Smooth muscle cell (in vitro differentiated cells): ENCODE data around the gene TANK. TPM values are rescaled to one million over a fixed set of nuclear protein-coding genes. Genes with fewer than 3 reads are reported as not detected.

Experiments
- DNase-seq: peaks from one replicate; lab custom pipeline; 2025; ENCODE audit not compliant: unreplicated experiment; lab: John Stamatoyannopoulos, UW
- H2AFZ ChIP-seq: fragments of 200-600 bp; sonication (generic); 2 replicates; pipeline ENCODE4 v1.6.0; 2016; ENCODE audit warnings: antibody characterized with exemption, low read depth, mild to moderate bottlenecking
- H3F3A ChIP-seq: fragments of 200-600 bp; sonication (generic); 2 replicates; pipeline ENCODE4 v1.6.0; 2017; ENCODE audit warnings: antibody characterized with exemption, low read depth
- H3K27ac ChIP-seq: fragments of 200-600 bp; sonication (generic); 2 replicates; pipeline ENCODE4 v1.5.1; 2016; ENCODE audit warnings: low read depth, mild to moderate bottlenecking
- H3K27me3 ChIP-seq: fragments of 200-600 bp; sonication (generic); 2 replicates; pipeline ENCODE4 v1.6.1; 2016; ENCODE audit warnings: low read depth, mild to moderate bottlenecking
- H3K36me3 ChIP-seq: fragments of 200-600 bp; sonication (generic); 2 replicates; pipeline ENCODE4 v1.5.1; 2016; ENCODE audit warnings: low read depth
- H3K4me1 ChIP-seq: fragments of 200-600 bp; sonication (generic); 2 replicates; pipeline ENCODE4 v1.5.1; 2016; ENCODE audit warnings: low read depth
- H3K4me2 ChIP-seq: fragments of 200-600 bp; sonication (generic); 2 replicates; pipeline ENCODE4 v1.6.0; 2016; ENCODE audit warnings: mild to moderate bottlenecking
- H3K4me3 ChIP-seq: fragments of 200-600 bp; sonication (generic); 2 replicates; pipeline ENCODE4 v1.5.1; 2016; ENCODE audit warnings: mild to moderate bottlenecking
- H3K79me2 ChIP-seq: fragments of 200-600 bp; sonication (generic); 2 replicates; pipeline ENCODE4 v1.6.0; 2016; ENCODE audit warnings: low read depth, mild to moderate bottlenecking
- H3K9ac ChIP-seq: fragments of 200-600 bp; sonication (generic); 2 replicates; pipeline ENCODE4 v1.6.0; 2016; ENCODE audit warnings: low read depth
- H3K9me3 ChIP-seq: fragments of 200-600 bp; sonication (generic); replicated peaks from 2 replicates; pipeline ENCODE4 v1.5.1; 2016; ENCODE audit warnings: low read depth
- H4K20me1 ChIP-seq: fragments of 200-600 bp; sonication (generic); 2 replicates; pipeline ENCODE4 v1.6.0; 2016; ENCODE audit warnings: low read depth
- WGBS: methylation state at CpG from one replicate; pipeline ENCODE4 v1.1.7; 2016; ENCODE audit warnings: low lambda C conversion rate; 5-methylcytosine and 5-hydroxymethylcytosine counted together
- polyA plus RNA-seq: library from polyadenylated mRNA; unstranded; fragments of >200 nt; fragmentation: Nextera tagmentation; extraction: Ambion mirVana; gene quantifications from 2 replicates; pipeline ENCODE4 v1.2.1, GENCODE V29; 2016
- total RNA-seq: library from RNA; depleted of rRNA; stranded (reverse); fragments of >200 nt; gene quantifications from 2 replicates; pipeline ENCODE4 v1.2.3, GENCODE V29; 2014
- TF ChIP-seq, protein P1 (sequence below): fragments of 200-600 bp; sonication (generic); IDR thresholded peaks from 2 replicates; pipeline ENCODE4 v1.5.1; 2017; ENCODE audit warnings: borderline replicate concordance, mild to moderate bottlenecking, antibody characterized with exemption; ENCODE audit not compliant: insufficient read depth, poor library complexity, severe bottlenecking

TANK gene
- total and polyA plus RNA-seq, 2 experiments from 2014 or later, result 47.9 to 94.2 TPM

DNA sequence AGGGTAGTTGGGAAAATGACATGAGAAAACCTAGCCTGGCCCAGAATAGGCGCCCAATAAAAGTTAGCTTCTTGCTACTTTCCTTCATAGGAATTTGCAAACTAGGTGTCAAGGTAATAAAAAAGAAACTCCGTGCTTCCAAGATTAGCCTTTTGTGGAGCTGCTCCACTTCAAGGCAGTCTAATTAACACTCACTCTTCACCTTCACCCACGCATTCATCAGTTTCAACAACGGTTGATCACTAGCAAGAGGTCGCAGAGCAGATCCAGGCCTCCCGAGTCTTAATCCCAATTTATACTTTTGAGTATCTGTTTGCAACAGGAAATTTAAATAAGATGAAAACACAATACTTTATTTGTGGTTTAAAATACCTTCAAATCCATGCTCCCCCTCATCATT is 39.5 kb upstream of the TANK start:
- H4K20me1 ChIP-seq, result no peaks in the 10 kb centered on the region
- H3K27me3 ChIP-seq, result no peaks in the 10 kb centered on the region
- H3K9ac ChIP-seq, result no peak overlapping the region
- peak overlapping the region; percentile 54 for H2AFZ ChIP-seq
- H3K9me3 ChIP-seq, result no peaks in the 10 kb centered on the region
- peaks cover 14% of the 10 kb centered on the region for H3K4me1 ChIP-seq
- no peak overlapping the region for H3K4me3 ChIP-seq
- 35% methylated on average over 6 of the region's 6 CpGs for WGBS
- no peaks in the 10 kb centered on the region for H3K79me2 ChIP-seq
- no peak for DNase-seq
- no peaks in the 10 kb centered on the region for H3K36me3 ChIP-seq
- TF ChIP-seq, protein P1, sequence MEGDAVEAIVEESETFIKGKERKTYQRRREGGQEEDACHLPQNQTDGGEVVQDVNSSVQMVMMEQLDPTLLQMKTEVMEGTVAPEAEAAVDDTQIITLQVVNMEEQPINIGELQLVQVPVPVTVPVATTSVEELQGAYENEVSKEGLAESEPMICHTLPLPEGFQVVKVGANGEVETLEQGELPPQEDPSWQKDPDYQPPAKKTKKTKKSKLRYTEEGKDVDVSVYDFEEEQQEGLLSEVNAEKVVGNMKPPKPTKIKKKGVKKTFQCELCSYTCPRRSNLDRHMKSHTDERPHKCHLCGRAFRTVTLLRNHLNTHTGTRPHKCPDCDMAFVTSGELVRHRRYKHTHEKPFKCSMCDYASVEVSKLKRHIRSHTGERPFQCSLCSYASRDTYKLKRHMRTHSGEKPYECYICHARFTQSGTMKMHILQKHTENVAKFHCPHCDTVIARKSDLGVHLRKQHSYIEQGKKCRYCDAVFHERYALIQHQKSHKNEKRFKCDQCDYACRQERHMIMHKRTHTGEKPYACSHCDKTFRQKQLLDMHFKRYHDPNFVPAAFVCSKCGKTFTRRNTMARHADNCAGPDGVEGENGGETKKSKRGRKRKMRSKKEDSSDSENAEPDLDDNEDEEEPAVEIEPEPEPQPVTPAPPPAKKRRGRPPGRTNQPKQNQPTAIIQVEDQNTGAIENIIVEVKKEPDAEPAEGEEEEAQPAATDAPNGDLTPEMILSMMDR, result no peak
- no peak overlapping the region for H3K27ac ChIP-seq
- no peak overlapping the region for H3K4me2 ChIP-seq
- peaks cover 20% of the 10 kb centered on the region for H3F3A ChIP-seq

DNA sequence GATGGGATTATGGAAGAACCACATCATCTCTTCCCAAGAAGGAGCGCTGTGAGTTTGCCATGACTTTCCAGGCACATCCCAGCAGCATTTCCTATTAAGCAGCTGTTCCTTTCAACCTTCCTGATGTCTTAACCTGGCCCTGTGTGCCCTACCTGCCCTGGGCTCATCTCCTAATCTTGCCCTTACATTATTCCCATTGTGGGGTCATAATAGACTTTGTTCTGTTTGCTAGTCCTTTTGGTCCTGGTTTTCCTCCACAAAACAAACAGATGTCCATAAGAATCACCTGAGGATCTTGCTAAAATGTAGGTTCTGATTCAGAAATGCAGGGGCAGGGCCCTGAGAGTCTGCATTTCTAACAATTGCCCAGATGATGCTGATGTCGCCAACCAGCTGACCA is 38.6 kb upstream of the TANK start:
- TF ChIP-seq, protein P1, result no peak
- H2AFZ ChIP-seq, result peak overlapping the region; percentile 23

DNA sequence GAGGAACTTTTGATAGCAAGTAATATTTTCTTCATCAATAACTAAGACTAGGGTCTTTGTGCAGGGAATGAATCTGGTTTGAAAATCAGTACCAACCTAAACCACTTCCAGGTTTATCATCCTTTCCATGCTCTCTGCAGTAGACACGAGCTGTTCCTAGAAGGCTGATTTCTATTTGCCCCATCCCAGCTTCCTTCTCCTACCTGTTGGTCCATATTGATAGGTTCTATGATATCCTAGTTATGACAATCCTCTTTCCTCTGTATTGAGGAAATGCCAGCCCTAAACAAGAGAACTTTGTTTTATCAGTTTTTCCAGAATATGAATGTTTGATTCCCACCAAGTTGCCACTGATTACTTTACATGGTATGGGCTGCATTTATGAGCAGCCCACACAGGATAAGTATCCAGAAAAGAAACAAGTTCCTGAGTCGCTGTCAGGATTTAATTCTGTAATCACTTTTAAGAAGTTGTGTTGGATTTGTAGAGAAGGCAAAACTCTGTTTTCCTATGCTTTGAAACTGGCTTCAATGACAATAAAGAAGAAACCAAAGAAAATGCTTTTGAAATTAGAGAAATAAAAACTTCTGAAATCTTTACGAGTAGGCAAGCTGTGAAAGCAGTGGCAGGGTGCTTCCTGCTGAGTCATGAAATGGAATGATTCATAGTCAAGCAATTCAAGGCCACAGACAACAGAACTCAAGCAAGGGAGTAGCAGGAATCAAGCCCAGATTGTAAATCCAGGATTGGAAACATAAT is 37.3 kb upstream of the TANK start:
- WGBS, result 3% methylated on average over 3 of the region's 3 CpGs
- no peaks in the 10 kb centered on the region for H3K27me3 ChIP-seq
- H3K4me3 ChIP-seq, result peak overlapping the region; percentile 30
- H2AFZ ChIP-seq, result peak overlapping the region; percentile 49
- no peaks in the 10 kb centered on the region for H3K9me3 ChIP-seq
- H3K79me2 ChIP-seq, result no peaks in the 10 kb centered on the region
- H3K27ac ChIP-seq, result peak overlapping the region; percentile 95
- peak overlapping the region; percentile 77 for H3K4me2 ChIP-seq
- H3K36me3 ChIP-seq, result no peaks in the 10 kb centered on the region
- H3K9ac ChIP-seq, result peak overlapping the region; percentile 67
- TF ChIP-seq, protein P1, result no peak
- H3F3A ChIP-seq, result peaks cover 20% of the 10 kb centered on the region
- H4K20me1 ChIP-seq, result no peaks in the 10 kb centered on the region
- H3K4me1 ChIP-seq, result peaks cover 14% of the 10 kb centered on the region
- DNase-seq, result no peak

More for the DNA sequence above, 38.6 kb upstream of the TANK start:
- Histone ChIP-seq H3K4me3 (no peak overlapping the region), H3K79me2 (no peaks in the 10 kb centered on the region), H3K9me3 (no peaks in the 10 kb centered on the region), H3K9ac (no peak overlapping the region), H3K36me3 (no peaks in the 10 kb centered on the region), H3K4me1 (peaks cover 14% of the 10 kb centered on the region), H3K27ac (peak overlapping the region; percentile 95), H3K27me3 (no peaks in the 10 kb centered on the region), H4K20me1 (no peaks in the 10 kb centered on the region), H3F3A (peaks cover 20% of the 10 kb centered on the region), H3K4me2 (no peak overlapping the region)
- WGBS, result 95% methylated on average over 2 of the region's 2 CpGs
- no peak for DNase-seq
